ENCODE measurements around the gene CLDND2.

GRCh38 chr19:51347209-51347928, 21.4 kb downstream of the CLDND2 start:
- TF ChIP-seq, protein P1, sequence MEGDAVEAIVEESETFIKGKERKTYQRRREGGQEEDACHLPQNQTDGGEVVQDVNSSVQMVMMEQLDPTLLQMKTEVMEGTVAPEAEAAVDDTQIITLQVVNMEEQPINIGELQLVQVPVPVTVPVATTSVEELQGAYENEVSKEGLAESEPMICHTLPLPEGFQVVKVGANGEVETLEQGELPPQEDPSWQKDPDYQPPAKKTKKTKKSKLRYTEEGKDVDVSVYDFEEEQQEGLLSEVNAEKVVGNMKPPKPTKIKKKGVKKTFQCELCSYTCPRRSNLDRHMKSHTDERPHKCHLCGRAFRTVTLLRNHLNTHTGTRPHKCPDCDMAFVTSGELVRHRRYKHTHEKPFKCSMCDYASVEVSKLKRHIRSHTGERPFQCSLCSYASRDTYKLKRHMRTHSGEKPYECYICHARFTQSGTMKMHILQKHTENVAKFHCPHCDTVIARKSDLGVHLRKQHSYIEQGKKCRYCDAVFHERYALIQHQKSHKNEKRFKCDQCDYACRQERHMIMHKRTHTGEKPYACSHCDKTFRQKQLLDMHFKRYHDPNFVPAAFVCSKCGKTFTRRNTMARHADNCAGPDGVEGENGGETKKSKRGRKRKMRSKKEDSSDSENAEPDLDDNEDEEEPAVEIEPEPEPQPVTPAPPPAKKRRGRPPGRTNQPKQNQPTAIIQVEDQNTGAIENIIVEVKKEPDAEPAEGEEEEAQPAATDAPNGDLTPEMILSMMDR (conservative IDR thresholded peaks at IDR 0.05; ENCODE audit: low read depth, low read length): no peak
- TF ChIP-seq EZH2phosphoT487 (IDR thresholded peaks at IDR 0.05; ENCODE audit: borderline replicate concordance, low read length): no peak

Data from PC-3 (cell line).